ENCODE data around the gene IL27RA. TPM values are rescaled to one million over a fixed set of nuclear protein-coding genes. Genes with fewer than 3 reads are reported as not detected.

Gene IL27RA
- total RNA-seq, 1 experiment from 2014 or later = 2.7 TPM

DNA sequence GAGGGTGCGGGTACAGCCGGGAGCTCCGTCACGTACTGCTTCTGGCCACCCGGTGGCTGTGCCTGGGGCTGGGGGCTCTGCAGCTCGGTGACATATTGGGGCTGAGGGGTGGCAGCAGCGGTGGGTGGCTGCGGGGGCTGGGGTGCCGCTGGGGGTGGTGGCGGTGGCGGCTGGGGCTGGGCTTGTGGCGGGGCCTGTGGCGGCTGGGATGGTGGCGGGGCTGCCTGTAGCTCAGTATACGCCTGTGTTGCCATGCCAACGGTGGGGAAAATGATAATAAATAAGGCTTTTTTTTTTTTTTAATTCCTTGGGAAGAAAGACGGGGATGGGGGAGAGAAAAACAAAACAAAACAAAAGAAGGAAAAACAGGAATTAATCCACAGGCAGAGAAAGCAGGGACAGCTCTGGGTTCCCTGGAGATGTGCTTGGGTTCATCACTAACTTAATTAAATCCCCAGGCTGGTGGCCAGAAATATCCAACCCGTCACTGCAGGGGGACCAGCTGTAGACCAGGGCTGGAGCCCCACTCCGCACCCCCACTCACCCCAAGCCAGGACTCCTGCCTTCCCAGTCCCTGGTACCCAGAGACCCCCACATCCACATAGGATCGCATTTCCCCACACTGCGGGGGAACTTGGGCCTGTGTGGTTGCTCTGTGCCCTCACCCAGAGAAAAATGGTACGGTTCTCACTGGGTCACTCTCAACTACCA lies 37.8 kb upstream of the IL27RA start:
- DNase-seq (ENCODE audit: unreplicated experiment) = no peak
- TF ChIP-seq, protein P1, sequence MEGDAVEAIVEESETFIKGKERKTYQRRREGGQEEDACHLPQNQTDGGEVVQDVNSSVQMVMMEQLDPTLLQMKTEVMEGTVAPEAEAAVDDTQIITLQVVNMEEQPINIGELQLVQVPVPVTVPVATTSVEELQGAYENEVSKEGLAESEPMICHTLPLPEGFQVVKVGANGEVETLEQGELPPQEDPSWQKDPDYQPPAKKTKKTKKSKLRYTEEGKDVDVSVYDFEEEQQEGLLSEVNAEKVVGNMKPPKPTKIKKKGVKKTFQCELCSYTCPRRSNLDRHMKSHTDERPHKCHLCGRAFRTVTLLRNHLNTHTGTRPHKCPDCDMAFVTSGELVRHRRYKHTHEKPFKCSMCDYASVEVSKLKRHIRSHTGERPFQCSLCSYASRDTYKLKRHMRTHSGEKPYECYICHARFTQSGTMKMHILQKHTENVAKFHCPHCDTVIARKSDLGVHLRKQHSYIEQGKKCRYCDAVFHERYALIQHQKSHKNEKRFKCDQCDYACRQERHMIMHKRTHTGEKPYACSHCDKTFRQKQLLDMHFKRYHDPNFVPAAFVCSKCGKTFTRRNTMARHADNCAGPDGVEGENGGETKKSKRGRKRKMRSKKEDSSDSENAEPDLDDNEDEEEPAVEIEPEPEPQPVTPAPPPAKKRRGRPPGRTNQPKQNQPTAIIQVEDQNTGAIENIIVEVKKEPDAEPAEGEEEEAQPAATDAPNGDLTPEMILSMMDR (IDR thresholded peaks at IDR 0.05; ENCODE audit: unreplicated experiment) = no peak
- H3K27ac Mint-ChIP-seq (ENCODE audit: low read depth, unreplicated experiment) = no peak overlapping the region
- H3K9me3 Mint-ChIP-seq (ENCODE audit: unreplicated experiment) = no peaks in the 10 kb centered on the region
- BruUV-seq (replicated peaks) = no TSS peak
- ChIA-PET CTCF (interaction anchor here (0.6 to 0.9 kb wide), 2 partner anchors 13 to 81 kb away, joined by 3 to 4 read pairs; no protein-coding TSS in a partner anchor), POLR2A (no interaction called here)
- intact Hi-C loops (cut with micrococcal nuclease) = no loop called here
- H3K36me3 Mint-ChIP-seq (ENCODE audit: insufficient read depth, unreplicated experiment) = peaks cover 33% of the 10 kb centered on the region
- no peaks in the 10 kb centered on the region for H3K27me3 Mint-ChIP-seq (ENCODE audit: insufficient read depth, unreplicated experiment)
- peaks cover 5% of the 10 kb centered on the region for H3K4me1 Mint-ChIP-seq (ENCODE audit: insufficient read depth, unreplicated experiment)
- no peak overlapping the region for H3K4me3 Mint-ChIP-seq (ENCODE audit: unreplicated experiment)

DNA sequence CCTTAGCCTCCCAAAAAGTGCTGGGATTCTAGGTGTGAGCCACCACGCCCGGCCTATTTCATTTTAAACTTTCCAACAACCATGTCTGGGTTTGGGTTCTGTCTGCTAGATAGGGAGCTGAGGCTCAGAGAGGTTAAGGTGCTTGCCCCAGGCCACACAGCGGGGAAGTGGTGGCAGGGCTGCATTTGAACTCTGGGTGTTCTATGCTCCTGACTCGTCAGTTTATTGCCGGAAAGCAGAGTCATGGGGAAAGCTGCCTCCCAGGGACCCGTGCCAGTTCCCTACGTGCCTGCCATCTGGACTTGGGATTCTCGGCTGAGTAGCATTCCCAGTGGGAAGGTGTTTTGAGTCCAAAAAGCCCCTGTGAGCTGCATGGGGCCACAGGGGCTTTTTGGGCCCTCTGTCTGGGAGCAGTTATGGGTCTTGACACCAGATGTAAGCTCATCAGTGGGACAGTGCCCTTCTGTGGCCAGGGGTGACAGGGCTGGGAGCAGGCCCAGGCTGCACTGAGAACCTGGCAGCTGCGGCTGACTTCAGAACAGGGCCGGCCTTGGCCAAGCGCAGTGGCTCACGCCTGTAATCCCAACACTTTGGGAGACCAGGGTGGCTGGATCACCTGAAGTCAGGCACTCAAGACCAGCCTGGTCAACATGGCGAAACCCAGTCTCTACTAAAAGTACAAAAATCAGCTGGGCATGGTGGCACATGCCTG lies 36.4 kb upstream of the IL27RA start:
- TF ChIP-seq, protein P1 (IDR thresholded peaks at IDR 0.05; ENCODE audit: unreplicated experiment) = no peak
- Mint-ChIP-seq H3K36me3 (ENCODE audit: insufficient read depth, unreplicated experiment) (peaks cover 21% of the 10 kb centered on the region), H3K9me3 (ENCODE audit: unreplicated experiment) (no peaks in the 10 kb centered on the region), H3K27ac (ENCODE audit: low read depth, unreplicated experiment) (no peak overlapping the region), H3K4me3 (ENCODE audit: unreplicated experiment) (no peak overlapping the region), H3K4me1 (ENCODE audit: insufficient read depth, unreplicated experiment) (no peaks in the 10 kb centered on the region), H3K27me3 (ENCODE audit: insufficient read depth, unreplicated experiment) (no peaks in the 10 kb centered on the region)
- CTCF ChIA-PET = interaction anchor here (0.6 to 1.0 kb wide), 3 partner anchors 65 to 489 kb away, joined by 3 read pairs; no protein-coding TSS in a partner anchor
- intact Hi-C loops (cut with micrococcal nuclease) = no loop called here
- no peak for DNase-seq (ENCODE audit: unreplicated experiment)
- BruUV-seq (replicated peaks) = no TSS peak
- POLR2A ChIA-PET = interaction anchor here (0.6 kb wide), 2 partner anchors 32 to 42 kb away, joined by 3 read pairs; no protein-coding TSS in a partner anchor

DNA sequence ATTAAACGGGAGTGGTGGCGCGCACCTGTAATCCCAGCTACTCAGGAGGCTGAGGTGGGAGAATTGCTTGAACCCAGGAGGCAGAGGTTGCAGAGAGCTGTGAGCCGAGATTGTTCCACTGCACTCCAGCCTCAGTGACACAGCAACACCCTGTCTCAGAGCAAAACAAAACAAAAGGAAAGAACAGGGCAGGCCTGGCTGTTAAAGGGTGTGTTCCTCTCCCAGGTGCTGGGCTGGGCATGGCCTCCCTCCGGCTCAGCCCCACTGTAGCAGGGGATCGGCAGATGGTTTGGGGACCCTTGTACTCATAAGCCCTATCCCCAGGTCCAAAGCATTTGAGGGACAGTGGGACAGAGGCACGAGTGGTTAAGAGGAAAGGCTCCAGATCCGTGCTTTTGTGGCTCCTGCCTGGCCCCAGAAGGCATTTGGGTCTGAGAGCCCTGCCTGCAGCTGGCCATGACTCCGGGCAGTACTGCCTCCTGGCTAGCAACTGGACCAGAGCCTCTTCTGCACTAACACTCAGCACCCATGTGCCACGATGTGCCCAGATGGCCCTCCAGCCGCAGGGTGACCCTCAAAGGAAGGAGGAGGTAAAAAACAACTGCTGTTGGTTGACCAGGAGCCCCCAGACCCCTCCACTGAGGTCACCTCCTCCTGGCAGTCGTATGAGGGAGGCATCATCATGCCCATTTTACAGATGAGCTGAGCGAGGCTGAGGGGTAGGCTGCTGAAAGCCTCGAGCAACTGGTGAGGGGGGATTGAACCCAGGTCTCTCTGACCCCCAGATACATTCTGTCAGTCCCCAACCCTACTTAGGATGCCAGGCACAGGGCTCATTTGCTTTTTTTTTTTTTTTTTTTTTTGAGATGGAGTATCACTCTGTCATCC lies 35.4 kb upstream of the IL27RA start:
- no TSS peak for BruUV-seq (replicated peaks)
- ChIA-PET CTCF (interaction anchor here (0.6 to 1.0 kb wide), 5 partner anchors 64 to 488 kb away, joined by 3 read pairs; no protein-coding TSS in a partner anchor), POLR2A (interaction anchor here (0.6 kb wide), 2 partner anchors 31 to 43 kb away, joined by 3 read pairs; no protein-coding TSS in a partner anchor)
- H3K9me3 Mint-ChIP-seq (ENCODE audit: unreplicated experiment) = no peaks in the 10 kb centered on the region
- H3K4me3 Mint-ChIP-seq (ENCODE audit: unreplicated experiment) = no peak overlapping the region
- peaks cover 12% of the 10 kb centered on the region for H3K36me3 Mint-ChIP-seq (ENCODE audit: insufficient read depth, unreplicated experiment)
- no peaks in the 10 kb centered on the region for H3K4me1 Mint-ChIP-seq (ENCODE audit: insufficient read depth, unreplicated experiment)
- no peak overlapping the region for H3K27ac Mint-ChIP-seq (ENCODE audit: low read depth, unreplicated experiment)
- no peak for DNase-seq (ENCODE audit: unreplicated experiment)
- no peaks in the 10 kb centered on the region for H3K27me3 Mint-ChIP-seq (ENCODE audit: insufficient read depth, unreplicated experiment)
- TF ChIP-seq, protein P1 (IDR thresholded peaks at IDR 0.05; ENCODE audit: unreplicated experiment) = no peak
- intact Hi-C loops (cut with micrococcal nuclease) = no loop called here
